PC-3 (cell line): ENCODE results near the gene FSTL4. TPM values are rescaled to one million over a fixed set of nuclear protein-coding genes. Genes with fewer than 3 reads are reported as not detected.

Experiments used
- ATAC-seq: fragments of 200-7000 bp; cut with Tn5 transposase; 2 replicates; pipeline ENCODE4 v1.9.1; 2020; ENCODE audit warnings: mild to moderate bottlenecking, moderate library complexity
- BruUV-seq: library from RNA; stranded (reverse); fragments of 400-500 nt; replicated peaks from 2 replicates; lab custom pipeline; 2021; lab: Mats Ljungman, UMichigan
- CTCF ChIA-PET: fragments of 300-600 bp; sonication (Branson Sonifier 250); formaldehyde crosslinking; loops from one replicate; lab custom pipeline; 2022; ENCODE audit warnings: antibody characterized with exemption; lab: Charles Lee
- POLR2A ChIA-PET: fragments of 300-600 bp; sonication (Branson Sonifier 250); formaldehyde crosslinking; loops from one replicate; lab custom pipeline; 2022; ENCODE audit warnings: antibody characterized with exemption; ENCODE audit not compliant: unreplicated experiment; lab: Charles Lee
- DNase-seq: peaks from one replicate; pipeline ENCODE4 v3.0.0-alpha.2; 2015
- H2AFZ ChIP-seq: fragments of 300-600 bp; sonication (generic); 2 replicates; pipeline ENCODE4 v1.6.0; 2016; ENCODE audit warnings: antibody characterized with exemption, low read length
- H3F3A ChIP-seq: fragments of 300-600 bp; sonication (generic); one replicate; pipeline ENCODE4 v1.6.0; 2017; ENCODE audit warnings: antibody characterized with exemption, low read length, control low read depth, mild to moderate bottlenecking; ENCODE audit not compliant: unreplicated experiment
- H3K27ac ChIP-seq: fragments of 300-600 bp; sonication (generic); 2 replicates; pipeline ENCODE4 v1.5.1; 2016; ENCODE audit warnings: mild to moderate bottlenecking, low read length
- H3K27me3 ChIP-seq: fragments of 300-600 bp; sonication (generic); 2 replicates; pipeline ENCODE4 v1.6.1; 2016; ENCODE audit warnings: low read length, mixed read lengths
- H3K36me3 ChIP-seq: fragments of 300-600 bp; sonication (generic); 2 replicates; pipeline ENCODE4 v1.6.1; 2016; ENCODE audit warnings: low read depth, mixed run types, low read length, mixed read lengths
- H3K4me1 ChIP-seq: fragments of 300-600 bp; sonication (generic); 2 replicates; pipeline ENCODE4 v1.5.1; 2016; ENCODE audit warnings: low read length; ENCODE audit not compliant: insufficient read depth
- H3K4me2 ChIP-seq: fragments of 300-600 bp; sonication (generic); 2 replicates; pipeline ENCODE4 v1.6.0; 2016; ENCODE audit warnings: low read length
- H3K4me3 ChIP-seq: fragments of 300-600 bp; sonication (generic); 2 replicates; pipeline ENCODE4 v1.5.1; 2016; ENCODE audit warnings: mild to moderate bottlenecking, low read length, mixed read lengths
- H3K79me2 ChIP-seq: fragments of 300-600 bp; sonication (generic); 2 replicates; pipeline ENCODE4 v1.6.1; 2017; ENCODE audit warnings: low read length, mixed read lengths
- H3K9ac ChIP-seq: fragments of 300-600 bp; sonication (generic); 2 replicates; pipeline ENCODE4 v1.6.0; 2016; ENCODE audit warnings: mild to moderate bottlenecking, low read length
- H3K9me2 ChIP-seq: fragments of 300-600 bp; sonication (generic); replicated peaks from 2 replicates; pipeline ENCODE4 v1.6.1; 2016; ENCODE audit warnings: mixed run types, low read length, mixed read lengths
- H3K9me3 ChIP-seq: fragments of 300-600 bp; sonication (generic); 2 replicates; pipeline ENCODE4 v1.6.1; 2016; ENCODE audit warnings: low read length, mixed read lengths
- H4K20me1 ChIP-seq: fragments of 300-600 bp; sonication (generic); 2 replicates; pipeline ENCODE4 v1.6.1; 2016; ENCODE audit warnings: low read length, mixed read lengths
- CTCF ChIP-seq: fragments of 300-600 bp; sonication (generic); conservative IDR thresholded peaks from 2 replicates; pipeline ENCODE4 v1.5.1; 2017; ENCODE audit warnings: antibody characterized with exemption, low read depth, mild to moderate bottlenecking, low read length
- EZH2 ChIP-seq: fragments of 300-600 bp; sonication (generic); IDR thresholded peaks from one replicate; pipeline ENCODE4 v1.6.1; 2017; ENCODE audit warnings: antibody characterized with exemption, mild to moderate bottlenecking, low read length; ENCODE audit not compliant: unreplicated experiment
- EZH2phosphoT487 ChIP-seq: fragments of 300-600 bp; sonication (generic); IDR thresholded peaks from 2 replicates; pipeline ENCODE4 v1.6.1; 2018; ENCODE audit warnings: mild to moderate bottlenecking, antibody characterized with exemption, low read length, borderline replicate concordance
- intact Hi-C: fragments of 100-400 bp; cut with micrococcal nuclease; formaldehyde crosslinking; loops from 2 replicates; pipeline ENCODE4 v1.9.0; 2023
- total RNA-seq: library from RNA; depleted of rRNA; stranded (reverse); fragments of >200 nt; gene quantifications from 2 replicates; pipeline ENCODE4 v1.2.3, GENCODE V29; 2014

Gene FSTL4
- total RNA-seq, 1 experiment from 2014 or later = 4.2 TPM

DNA sequence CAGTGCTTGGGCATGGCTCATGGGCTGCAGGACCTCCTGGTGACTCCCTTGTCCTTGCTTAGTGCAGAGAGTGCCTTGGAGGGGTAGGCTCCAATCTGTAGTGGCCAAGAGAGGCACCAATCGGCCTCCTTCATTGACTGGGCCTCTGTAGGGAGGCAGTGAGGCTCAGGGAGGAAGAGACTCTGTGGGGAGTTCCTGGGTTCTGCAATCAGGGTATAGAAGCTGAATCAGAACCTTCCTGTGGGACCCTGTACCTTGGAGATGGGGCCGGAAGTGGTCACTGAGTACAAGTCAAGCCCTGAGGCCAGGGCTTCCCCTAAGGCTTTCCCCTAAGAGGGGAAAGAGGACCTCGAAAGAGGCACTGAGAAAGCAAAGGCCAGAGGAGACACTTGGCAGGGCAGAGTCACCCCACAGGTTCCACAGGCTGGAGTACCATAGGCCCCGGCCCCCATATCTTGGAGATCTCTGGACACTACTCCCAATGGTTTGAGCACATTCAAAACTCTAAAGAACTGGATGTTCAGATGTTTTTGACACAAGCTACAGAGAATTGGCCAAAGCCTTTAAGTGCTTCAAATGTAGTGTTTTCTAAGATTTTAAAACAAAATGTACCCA lies 370.0 kb downstream of the FSTL4 start:
- no peaks in the 10 kb centered on the region for H3K27me3 ChIP-seq
- H3K27ac ChIP-seq = no peak overlapping the region
- H3K9ac ChIP-seq = no peak overlapping the region
- no peaks in the 10 kb centered on the region for H3K9me2 ChIP-seq
- H3K4me3 ChIP-seq = no peak overlapping the region
- no peaks in the 10 kb centered on the region for H4K20me1 ChIP-seq
- no peak for ATAC-seq
- no peak overlapping the region for H2AFZ ChIP-seq
- no peaks in the 10 kb centered on the region for H3K79me2 ChIP-seq
- no peak overlapping the region for H3K4me2 ChIP-seq
- TF ChIP-seq EZH2 (no peak), CTCF (no peak), EZH2phosphoT487 (no peak)
- no TSS peak for BruUV-seq
- H3F3A ChIP-seq = no peaks in the 10 kb centered on the region
- intact Hi-C loops = no loop called here
- H3K36me3 ChIP-seq = no peaks in the 10 kb centered on the region
- H3K9me3 ChIP-seq = no peaks in the 10 kb centered on the region
- DNase-seq = no peak
- ChIA-PET CTCF (no interaction called here), POLR2A (no interaction called here)
- peaks cover 47% of the 10 kb centered on the region for H3K4me1 ChIP-seq

DNA sequence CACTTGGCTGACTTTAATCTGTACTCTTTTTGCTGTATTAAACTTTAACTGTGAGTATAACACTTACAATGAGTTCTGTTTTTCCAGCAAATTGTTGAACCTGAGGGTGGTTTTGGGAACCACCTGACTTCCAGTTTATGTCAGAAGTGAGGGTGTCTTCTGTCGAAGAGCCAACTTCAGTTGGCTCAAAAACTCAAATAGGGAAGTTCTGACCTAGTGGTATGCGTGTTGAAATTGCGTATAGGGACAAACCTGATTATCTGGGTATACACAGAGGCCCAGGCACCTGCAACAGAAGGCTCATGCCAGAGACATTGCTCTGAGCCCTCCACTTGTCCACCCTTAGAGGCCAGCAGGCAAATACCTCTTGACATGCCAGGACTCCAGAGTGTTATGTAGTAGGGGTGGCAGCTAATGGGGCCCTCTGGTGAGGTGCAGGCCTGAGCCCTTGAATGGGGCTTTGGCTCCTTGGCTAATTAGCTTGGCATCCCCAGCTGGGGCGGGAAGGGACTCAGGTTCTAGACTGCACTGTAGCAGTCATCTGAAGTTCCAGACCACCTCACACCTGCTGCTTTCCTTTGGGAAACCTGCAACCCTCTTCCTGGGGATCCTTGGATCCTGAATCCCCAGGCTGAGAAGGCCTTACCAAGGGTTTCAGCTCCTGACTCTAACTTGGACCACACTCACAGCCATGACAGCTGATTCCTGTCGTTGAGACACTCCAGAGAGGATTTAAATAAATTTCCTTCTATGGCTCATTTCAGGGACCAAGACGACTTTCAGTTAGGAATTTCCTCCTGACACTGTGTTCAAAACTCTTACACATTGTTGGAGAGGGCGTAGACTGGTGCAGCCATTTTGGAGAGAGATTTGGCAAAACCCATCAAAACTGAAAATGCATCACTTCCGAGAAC lies 370.9 kb downstream of the FSTL4 start:
- Histone ChIP-seq H3K9ac (no peak overlapping the region), H3F3A (no peaks in the 10 kb centered on the region), H3K4me1 (peaks cover 44% of the 10 kb centered on the region), H3K79me2 (no peaks in the 10 kb centered on the region), H3K9me2 (no peaks in the 10 kb centered on the region), H3K4me2 (peak overlapping the region; percentile 38; the same call in 1 of the 2 replicates), H2AFZ (no peak overlapping the region), H4K20me1 (no peaks in the 10 kb centered on the region), H3K9me3 (no peaks in the 10 kb centered on the region), H3K4me3 (no peak overlapping the region), H3K36me3 (no peaks in the 10 kb centered on the region), H3K27me3 (no peaks in the 10 kb centered on the region), H3K27ac (no peak overlapping the region)
- CTCF ChIA-PET = no interaction called here
- no TSS peak for BruUV-seq
- ATAC-seq (no peak), DNase-seq (no peak)
- intact Hi-C loops = no loop called here
- TF ChIP-seq CTCF = no peak
- TF ChIP-seq EZH2phosphoT487 = no peak
- TF ChIP-seq EZH2 = no peak
- POLR2A ChIA-PET = no interaction called here
